Omental fat pad (tissue), 4 donors: ENCODE measurements around the gene TKT. TPM values are rescaled to one million over a fixed set of nuclear protein-coding genes. Genes with fewer than 3 reads are reported as not detected.

Experiments used
- ATAC-seq: fragments of 150-250 bp; one replicate; pipeline ENCODE4 v1.9.1; 2016; ENCODE audit warnings: mild to moderate bottlenecking, moderate library complexity; ENCODE audit not compliant: low FRiP score
- DNase-seq: peaks from one replicate; pipeline ENCODE4 v3.0.0-alpha.2; 2019; ENCODE audit warnings: low spot score
- total RNA-seq, 4 donors: library from RNA; depleted of rRNA; stranded (reverse); fragments of >200 nt; gene quantifications; one replicate each; pipeline ENCODE4 v1.1.0, GENCODE V29; 2016
- TF ChIP-seq, protein P1 (sequence below), 3 donors: fragments of 450-650 bp; IDR thresholded peaks; one replicate each; pipeline ENCODE4 v1.5.1; 2016 to 2017; ENCODE audit warnings: antibody characterized with exemption in 3 of 3, mild to moderate bottlenecking in 3 of 3, moderate library complexity in 2 of 3

The TKT gene
- total RNA-seq, 4 donors from 2014 or later, result 187 to 325 (median 254) TPM

DNA sequence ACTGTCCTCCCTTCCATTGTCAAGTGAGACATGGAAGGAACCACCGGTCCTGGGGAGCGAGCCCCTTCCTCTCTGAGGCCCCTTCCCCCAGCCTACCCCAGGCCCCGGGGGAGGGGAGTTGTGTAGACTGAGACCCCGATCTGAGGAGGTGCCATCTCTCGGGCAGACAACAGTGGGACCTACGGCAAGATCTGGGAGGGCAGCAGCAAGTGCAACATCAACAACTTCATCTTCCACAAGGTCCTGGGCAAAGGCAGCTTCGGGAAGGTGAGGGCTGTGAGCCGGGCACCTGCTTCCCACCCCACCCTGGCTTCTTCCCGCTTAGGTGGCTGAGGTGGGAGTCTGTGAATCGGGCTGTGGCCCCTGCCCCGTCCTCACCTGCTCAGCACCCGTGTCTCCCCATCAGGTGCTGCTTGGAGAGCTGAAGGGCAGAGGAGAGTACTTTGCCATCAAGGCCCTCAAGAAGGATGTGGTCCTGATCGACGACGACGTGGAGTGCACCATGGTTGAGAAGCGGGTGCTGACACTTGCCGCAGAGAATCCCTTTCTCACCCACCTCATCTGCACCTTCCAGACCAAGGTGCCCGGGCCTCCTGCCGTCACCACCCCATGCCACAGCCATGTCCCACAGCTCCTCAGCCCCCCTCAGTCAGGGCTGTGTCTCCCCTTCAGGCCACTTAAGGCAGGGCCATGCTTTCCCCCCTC lies 69.9 kb downstream of the TKT start:
- TF ChIP-seq, protein P1, sequence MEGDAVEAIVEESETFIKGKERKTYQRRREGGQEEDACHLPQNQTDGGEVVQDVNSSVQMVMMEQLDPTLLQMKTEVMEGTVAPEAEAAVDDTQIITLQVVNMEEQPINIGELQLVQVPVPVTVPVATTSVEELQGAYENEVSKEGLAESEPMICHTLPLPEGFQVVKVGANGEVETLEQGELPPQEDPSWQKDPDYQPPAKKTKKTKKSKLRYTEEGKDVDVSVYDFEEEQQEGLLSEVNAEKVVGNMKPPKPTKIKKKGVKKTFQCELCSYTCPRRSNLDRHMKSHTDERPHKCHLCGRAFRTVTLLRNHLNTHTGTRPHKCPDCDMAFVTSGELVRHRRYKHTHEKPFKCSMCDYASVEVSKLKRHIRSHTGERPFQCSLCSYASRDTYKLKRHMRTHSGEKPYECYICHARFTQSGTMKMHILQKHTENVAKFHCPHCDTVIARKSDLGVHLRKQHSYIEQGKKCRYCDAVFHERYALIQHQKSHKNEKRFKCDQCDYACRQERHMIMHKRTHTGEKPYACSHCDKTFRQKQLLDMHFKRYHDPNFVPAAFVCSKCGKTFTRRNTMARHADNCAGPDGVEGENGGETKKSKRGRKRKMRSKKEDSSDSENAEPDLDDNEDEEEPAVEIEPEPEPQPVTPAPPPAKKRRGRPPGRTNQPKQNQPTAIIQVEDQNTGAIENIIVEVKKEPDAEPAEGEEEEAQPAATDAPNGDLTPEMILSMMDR (IDR thresholded peaks at IDR 0.05), result no peak
- DNase-seq (no peak), ATAC-seq (no peak)

DNA sequence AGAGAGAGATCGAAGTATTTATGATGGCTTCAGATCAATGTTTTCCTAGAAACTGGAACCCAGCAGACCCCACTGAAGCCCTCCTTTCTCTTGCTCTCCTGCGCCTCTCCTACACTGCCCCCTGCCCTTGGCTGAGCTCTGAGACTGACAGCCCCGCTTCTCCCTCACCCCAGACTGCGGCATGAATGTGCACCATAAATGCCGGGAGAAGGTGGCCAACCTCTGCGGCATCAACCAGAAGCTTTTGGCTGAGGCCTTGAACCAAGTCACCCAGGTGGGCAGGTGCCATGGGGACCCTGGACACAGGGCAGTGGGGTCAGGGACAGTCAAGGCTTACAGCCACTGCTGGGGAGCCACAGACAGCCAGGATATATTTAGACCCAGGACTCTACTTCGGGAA lies 71.1 kb downstream of the TKT start:
- ATAC-seq (no peak), DNase-seq (no peak)
- TF ChIP-seq, protein P1 (IDR thresholded peaks at IDR 0.05), result no peak

DNA sequence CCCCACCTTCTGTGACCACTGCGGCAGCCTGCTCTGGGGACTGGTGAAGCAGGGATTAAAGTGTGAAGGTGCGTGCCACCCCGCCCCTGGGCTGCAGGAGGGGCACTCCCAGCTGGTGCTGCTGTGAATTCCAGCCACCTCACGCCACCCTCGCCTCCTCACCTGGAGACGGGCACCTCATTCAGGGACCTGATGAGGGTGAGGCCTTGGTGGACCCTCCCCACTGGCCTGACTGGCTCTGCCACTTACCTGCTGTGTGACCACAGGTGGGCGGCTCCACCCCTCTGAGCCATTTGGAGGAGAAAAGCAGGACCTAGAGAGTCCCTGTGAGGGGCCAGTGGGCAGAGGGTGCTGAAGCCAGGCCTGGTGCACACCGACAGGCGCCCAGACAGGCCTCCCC lies 72.3 kb downstream of the TKT start:
- ATAC-seq (no peak), DNase-seq (no peak)
- TF ChIP-seq, protein P1 (IDR thresholded peaks at IDR 0.05), result no peak

DNA sequence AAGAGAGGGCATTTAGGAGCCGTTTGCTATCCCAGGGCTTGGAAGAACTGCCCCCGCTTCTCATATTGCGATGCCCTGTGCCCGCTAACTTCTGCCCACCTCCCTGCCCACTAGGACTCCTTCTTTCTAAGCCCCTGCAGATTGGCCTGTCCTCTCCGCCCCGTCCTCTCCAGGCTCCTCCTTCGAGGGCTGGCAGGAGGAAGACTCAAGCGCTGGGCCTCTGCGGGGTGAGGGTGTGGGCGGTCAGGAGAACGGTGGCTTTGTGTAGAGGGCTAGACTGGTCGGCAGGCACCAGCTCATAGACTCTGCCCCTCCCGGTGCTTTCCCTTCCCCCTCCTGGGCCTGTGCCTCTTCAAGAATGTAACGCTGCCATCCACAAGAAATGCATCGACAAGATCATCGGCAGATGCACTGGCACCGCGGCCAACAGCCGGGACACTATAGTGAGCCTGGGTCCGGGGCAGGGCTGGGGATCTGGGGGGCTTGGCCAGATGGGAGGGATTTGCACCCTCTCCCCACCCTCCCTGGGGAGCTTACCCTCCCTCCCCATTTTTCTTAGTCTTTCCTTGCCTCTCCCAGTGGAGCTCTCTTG lies 73.0 kb downstream of the TKT start:
- TF ChIP-seq, protein P1 (IDR thresholded peaks at IDR 0.05), result no peak
- no peak for DNase-seq
- ATAC-seq, result no peak

DNA sequence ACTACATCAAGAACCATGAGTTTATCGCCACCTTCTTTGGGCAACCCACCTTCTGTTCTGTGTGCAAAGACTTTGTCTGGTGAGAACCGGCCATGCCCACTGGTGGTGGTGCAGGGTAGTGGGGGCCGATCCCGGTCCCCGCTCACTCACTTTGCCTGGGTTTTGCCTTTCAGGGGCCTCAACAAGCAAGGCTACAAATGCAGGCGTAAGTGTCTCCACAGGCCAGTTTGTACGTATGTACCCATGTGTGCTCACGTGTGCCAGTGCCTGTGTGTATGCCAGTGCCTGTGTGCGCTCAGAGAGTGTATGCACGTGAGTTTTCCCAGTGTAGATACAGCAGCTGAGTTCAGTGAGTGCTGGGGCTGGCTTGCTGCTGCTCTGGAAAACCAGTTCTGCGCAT lies 74.3 kb downstream of the TKT start:
- no peak for ATAC-seq

DNA sequence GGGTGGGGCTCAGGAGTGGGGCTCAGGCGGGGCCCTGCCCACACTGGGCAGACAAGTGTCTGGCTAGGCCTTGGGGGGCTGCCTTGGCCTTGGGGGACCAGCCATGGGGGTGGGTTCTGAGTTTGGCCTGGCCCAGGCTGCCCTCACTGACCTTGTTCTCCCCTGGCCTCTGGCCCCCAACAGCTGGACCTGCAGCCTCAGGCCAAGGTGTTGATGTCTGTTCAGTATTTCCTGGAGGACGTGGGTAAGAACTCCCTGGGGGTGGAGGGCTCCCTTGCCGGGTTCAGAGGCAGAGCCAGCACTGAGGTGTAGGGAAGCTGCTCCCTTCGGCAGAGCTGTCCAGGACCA lies 74.8 kb downstream of the TKT start:
- TF ChIP-seq, protein P1 (IDR thresholded peaks at IDR 0.05), result no peak
- ATAC-seq, result no peak
- no peak for DNase-seq

More for the DNA sequence above, 74.3 kb downstream of the TKT start:
- no peak for DNase-seq
- TF ChIP-seq, protein P1 (IDR thresholded peaks at IDR 0.05), result no peak
